GM18519 (cell line): ENCODE results near the gene JMJD1C.
"Not testable (repeated sequence)": the region's sequence is repeated elsewhere in the genome, so short reads cannot be mapped to it uniquely, and the experiment has no call there.

Experiments
- ATAC-seq: cut with Tn5 transposase; IDR thresholded peaks from one replicate; pipeline ENCODE4 v1.9.1; 2021; ENCODE audit warnings: mild to moderate bottlenecking, moderate library complexity; ENCODE audit not compliant: unreplicated experiment, low FRiP score

JMJD1C gene

GRCh38 chr10:63373176-63373575 lies 92.6 kb downstream of the JMJD1C start:
- no peak for ATAC-seq

GRCh38 chr10:63369711-63370110 lies 96.1 kb downstream of the JMJD1C start:
- no peak for ATAC-seq

GRCh38 chr10:63368365-63368764 lies 97.4 kb downstream of the JMJD1C start:
- ATAC-seq: no peak

GRCh38 chr10:63366933-63367332 lies 98.8 kb downstream of the JMJD1C start:
- no peak for ATAC-seq

- ATAC-seq: no peak
Observed at GRCh38 chr10:63365976-63366765, 99.6 kb downstream of the JMJD1C start.

- no peak for ATAC-seq
Observed at GRCh38 chr10:63364918-63365317, 100.9 kb downstream of the JMJD1C start.

- ATAC-seq: no peak
Observed at GRCh38 chr10:63363951-63364350, 101.8 kb downstream of the JMJD1C start.

- ATAC-seq: no peak
Observed at GRCh38 chr10:63355682-63356081, 110.1 kb downstream of the JMJD1C start.

GRCh38 chr10:63352976-63353375 lies 112.8 kb downstream of the JMJD1C start:
- ATAC-seq: no peak

- no peak for ATAC-seq
Observed at GRCh38 chr10:63348245-63348850, 117.4 kb downstream of the JMJD1C start.

GRCh38 chr10:63346015-63346441 lies 119.7 kb downstream of the JMJD1C start:
- ATAC-seq: no peak

GRCh38 chr10:63344269-63344668 lies 121.5 kb downstream of the JMJD1C start:
- ATAC-seq: no peak

GRCh38 chr10:63343476-63343875 lies 122.3 kb downstream of the JMJD1C start:
- ATAC-seq: no peak

- ATAC-seq: not testable (repeated sequence)
Observed at GRCh38 chr10:63339640-63340039, 126.1 kb downstream of the JMJD1C start.

- ATAC-seq: no peak
Observed at GRCh38 chr10:63337455-63338251, 128.1 kb downstream of the JMJD1C start.

- ATAC-seq: no peak
Observed at GRCh38 chr10:63331586-63331985, 134.2 kb downstream of the JMJD1C start.

- no peak for ATAC-seq
Observed at GRCh38 chr10:63324495-63324854, 141.3 kb downstream of the JMJD1C start.

- no peak for ATAC-seq
Observed at GRCh38 chr10:63323701-63324494, 141.9 kb downstream of the JMJD1C start.

- no peak for ATAC-seq
Observed at GRCh38 chr10:63320683-63321082, 145.1 kb downstream of the JMJD1C start.

GRCh38 chr10:63319231-63319630 lies 146.5 kb downstream of the JMJD1C start:
- ATAC-seq: no peak

- no peak for ATAC-seq
Observed at GRCh38 chr10:63318491-63318890, 147.3 kb downstream of the JMJD1C start.
